Tibial nerve (tissue), 4 donors: ENCODE data around the gene MRGPRE. TPM values are rescaled to one million over a fixed set of nuclear protein-coding genes. Genes with fewer than 3 reads are reported as not detected.

Experiments used
- DNase-seq, 2 donors: peaks; one replicate each; pipeline ENCODE4 v3.0.0-alpha.2; 2019; ENCODE audit warnings: low spot score in 2 of 2
- H3K27ac ChIP-seq, 4 donors: fragments of 200-600 bp; sonication (generic) in 3 of 4; one replicate each; pipeline ENCODE4 v1.5.1; 2017 to 2019; ENCODE audit warnings: mild to moderate bottlenecking in 1 of 4
- H3K27me3 ChIP-seq, 2 donors: fragments of 200-600 bp; sonication (generic) in 1 of 2; one replicate each; pipeline versions ENCODE4 v1.5.1 to v1.6.0; 2017 to 2019
- H3K36me3 ChIP-seq, 3 donors: fragments of 200-600 bp; sonication (generic); one replicate each; pipeline ENCODE4 v1.5.1; 2018 to 2019
- H3K4me1 ChIP-seq, 4 donors: fragments of 200-600 bp; sonication (generic) in 3 of 4; one replicate each; pipeline ENCODE4 v1.5.1; 2017 to 2019
- H3K4me3 ChIP-seq, 4 donors: fragments of 200-600 bp; sonication (generic) in 3 of 4; one replicate each; pipeline ENCODE4 v1.5.1; 2017 to 2019; ENCODE audit warnings: mild to moderate bottlenecking in 1 of 4, moderate library complexity in 1 of 4
- H3K9me3 ChIP-seq, 4 donors: fragments of 200-600 bp; sonication (generic) in 3 of 4; one replicate each; pipeline ENCODE4 v1.5.1; 2017 to 2019
- CTCF ChIP-seq, 5 experiments: fragments of 200-600 bp in 3 of 5; fragments of 450-650 bp in 2 of 5; sonication (generic) in 3 of 5; IDR thresholded peaks; one replicate each; pipeline ENCODE4 v1.5.1; 2016 to 2019; ENCODE audit warnings: antibody characterized with exemption in 5 of 5, mild to moderate bottlenecking in 3 of 5, moderate library complexity in 2 of 5
- EP300 ChIP-seq, 2 donors: sonication (generic); formaldehyde crosslinking; IDR thresholded peaks; one replicate each; pipeline ENCODE4 v1.6.1; 2017; ENCODE audit warnings: antibody characterized with exemption in 2 of 2, mild to moderate bottlenecking in 1 of 2
- POLR2A ChIP-seq, 2 donors: fragments of 450-650 bp; IDR thresholded peaks; one replicate each; pipeline ENCODE4 v1.6.1; 2017; ENCODE audit warnings: antibody characterized with exemption in 2 of 2, mild to moderate bottlenecking in 2 of 2, moderate library complexity in 2 of 2
- WGBS, 2 donors: methylation state at CpG; one replicate each; pipeline ENCODE4 v1.1.5; 2018; 5-methylcytosine and 5-hydroxymethylcytosine counted together
- total RNA-seq, 4 donors: library from RNA; depleted of rRNA; stranded (reverse); fragments of >200 nt; gene quantifications; one replicate each; pipeline ENCODE4 v1.1.0, GENCODE V29; 2016

MRGPRE gene
- total RNA-seq, 4 donors from 2014 or later, result 0.66 TPM; not detected in 3

GRCh38 chr11:3226846-3227567 is 5.2 kb downstream of the MRGPRE start:
- Histone ChIP-seq H3K9me3 (no peaks in the 10 kb centered on the region), H3K27me3 (peaks cover 0 to 48% of the 10 kb centered on the region in 2 donors), H3K27ac (no peak overlapping the region), H3K4me3 (no peak overlapping the region), H3K4me1 (peaks cover 0 to 5% (median 0%) of the 10 kb centered on the region in 4 donors), H3K36me3 (no peaks in the 10 kb centered on the region)
- WGBS, 2 donors, result 86 to 91% methylated on average over 16 to 18 of the region's 18 CpGs
- DNase-seq, result no peak
- TF ChIP-seq POLR2A (IDR thresholded peaks at IDR 0.05) (no peak), EP300 (IDR thresholded peaks at IDR 0.05) (no peak), CTCF (IDR thresholded peaks at IDR 0.05) (no peak)

GRCh38 chr11:3225826-3226750 is 6.1 kb downstream of the MRGPRE start:
- TF ChIP-seq POLR2A (IDR thresholded peaks at IDR 0.05) (no peak), EP300 (IDR thresholded peaks at IDR 0.05) (no peak), CTCF (IDR thresholded peaks at IDR 0.05) (no peak)
- no peaks in the 10 kb centered on the region for H3K36me3 ChIP-seq
- H3K4me3 ChIP-seq, result no peak overlapping the region
- 79 to 90% methylated on average over 17 to 20 of the region's 21 CpGs for WGBS, 2 donors
- no peak overlapping the region for H3K27ac ChIP-seq
- peaks cover 0 to 49% of the 10 kb centered on the region in 2 donors for H3K27me3 ChIP-seq
- H3K4me1 ChIP-seq, result peaks cover 0 to 8% (median 0%) of the 10 kb centered on the region in 4 donors
- H3K9me3 ChIP-seq, result no peaks in the 10 kb centered on the region
- peak in 1 of 2 donors; percentile 5 for DNase-seq

GRCh38 chr11:3225159-3225758 is 7.0 kb downstream of the MRGPRE start:
- no peaks in the 10 kb centered on the region for H3K36me3 ChIP-seq
- no peak for DNase-seq
- H3K9me3 ChIP-seq, result no peaks in the 10 kb centered on the region
- H3K27ac ChIP-seq, result no peak overlapping the region
- peaks cover 0 to 13% (median 0%) of the 10 kb centered on the region in 4 donors for H3K4me1 ChIP-seq
- peaks cover 0 to 49% of the 10 kb centered on the region in 2 donors for H3K27me3 ChIP-seq
- no peak for TF ChIP-seq POLR2A (IDR thresholded peaks at IDR 0.05)
- no peak for TF ChIP-seq EP300 (IDR thresholded peaks at IDR 0.05)
- TF ChIP-seq CTCF (IDR thresholded peaks at IDR 0.05), result no peak
- H3K4me3 ChIP-seq, result no peak overlapping the region
- 63 to 72% methylated on average over 12 to 14 of the region's 17 CpGs for WGBS, 2 donors

- H3K9me3 ChIP-seq, result no peaks in the 10 kb centered on the region
- no peak overlapping the region for H3K27ac ChIP-seq
- peaks cover 0 to 13% (median 0%) of the 10 kb centered on the region in 4 donors for H3K4me1 ChIP-seq
- TF ChIP-seq CTCF (IDR thresholded peaks at IDR 0.05), result no peak
- no peak for TF ChIP-seq POLR2A (IDR thresholded peaks at IDR 0.05)
- TF ChIP-seq EP300 (IDR thresholded peaks at IDR 0.05), result no peak
- H3K36me3 ChIP-seq, result no peaks in the 10 kb centered on the region
- WGBS, 2 donors, result 59 to 67% methylated on average over 20 to 21 of the region's 21 CpGs
- H3K27me3 ChIP-seq, result peaks cover 0 to 49% of the 10 kb centered on the region in 2 donors
- no peak for DNase-seq
- H3K4me3 ChIP-seq, result no peak overlapping the region
These were observed 7.7 kb downstream of the MRGPRE start for GRCh38 chr11:3224401-3225057.
